GM12864 (cell line): ENCODE data around the gene DOCK2.

ENCODE experiments used
- DNase-seq: peaks from one replicate; pipeline ENCODE4 v3.0.0-alpha.2; 2011; ENCODE audit warnings: low read depth
- H3K4me3 ChIP-seq: 2 replicates; pipeline ENCODE4 v1.5.1; 2011; ENCODE audit warnings: mild to moderate bottlenecking, low read depth, low read length, control low read depth
- CTCF ChIP-seq: IDR thresholded peaks from 2 replicates; pipeline ENCODE4 v1.5.1; 2011; ENCODE audit warnings: low read depth, mild to moderate bottlenecking, moderate library complexity, low read length, control low read depth, inconsistent platforms; ENCODE audit errors: missing control alignments

DOCK2 gene

GRCh38 chr5:169768416-169768815 is 131.3 kb downstream of the DOCK2 start:
- no peak overlapping the region for H3K4me3 ChIP-seq
- DNase-seq, result no peak
- no peak for TF ChIP-seq CTCF

GRCh38 chr5:169770109-169770508 is 133.0 kb downstream of the DOCK2 start:
- no peak for TF ChIP-seq CTCF
- no peak for DNase-seq
- H3K4me3 ChIP-seq, result no peak overlapping the region

- no peak for TF ChIP-seq CTCF
- H3K4me3 ChIP-seq, result no peak overlapping the region
- DNase-seq, result no peak
These were observed 135.2 kb downstream of the DOCK2 start for GRCh38 chr5:169772256-169772655.

- no peak overlapping the region for H3K4me3 ChIP-seq
- DNase-seq, result no peak
- no peak for TF ChIP-seq CTCF
These were observed 135.6 kb downstream of the DOCK2 start for GRCh38 chr5:169772688-169773087.

GRCh38 chr5:169777159-169777558 is 140.1 kb downstream of the DOCK2 start:
- DNase-seq, result no peak
- no peak overlapping the region for H3K4me3 ChIP-seq
- TF ChIP-seq CTCF, result no peak

- DNase-seq, result peak; percentile 84
- H3K4me3 ChIP-seq, result no peak overlapping the region; the same call in 1 of the 2 replicates
- TF ChIP-seq CTCF, result no peak
These were observed 141.8 kb downstream of the DOCK2 start for GRCh38 chr5:169778622-169779596.
